Muscle of back (tissue), 13 donors: ENCODE measurements around the gene RFPL3. TPM values are rescaled to one million over a fixed set of nuclear protein-coding genes. Genes with fewer than 3 reads are reported as not detected.
"Not testable (repeated sequence)": the region's sequence is repeated elsewhere in the genome, so short reads cannot be mapped to it uniquely, and the experiment has no call there.

Experiments
- DNase-seq, 3 donors: peaks; one replicate each; pipeline versions ENCODE4 v3.0.0 to v3.0.0-alpha.2; 2013
- long read RNA-seq, 9 donors: transcript quantifications; one replicate each; lab custom pipeline, GENCODE V29; 2026
- polyA plus RNA-seq, 10 donors: library from polyadenylated mRNA; unstranded; fragments of 120-200 nt; gene quantifications; one replicate each; pipeline ENCODE4 v1.2.1, GENCODE V29; 2013; ENCODE audit not compliant: insufficient read length in 10 of 10

RFPL3 gene
- not detected for polyA plus RNA-seq
- long read RNA-seq, donor 1, result 0 reads
- long read RNA-seq, donor 2, result 0 reads
- long read RNA-seq, donor 3, result 0 reads
- long read RNA-seq, donor 4, result 0 reads
- long read RNA-seq, donor 5, result 0 reads
- long read RNA-seq, donor 6, result 0 reads
- long read RNA-seq, donor 7, result 0 reads
- long read RNA-seq, donor 8, result 0 reads
- long read RNA-seq, donor 9, result 0 reads

GRCh38 chr22:32357567-32357966 is at the start of gene RFPL3:
RFPL3 (plus strand) TSS chr22:32357867; CDS start chr22:32358072, 205 bp downstream.
- not testable (repeated sequence) for DNase-seq

GRCh38 chr22:32308191-32308590 is 49.5 kb upstream of the RFPL3 start:
- DNase-seq, result no peak

DNA sequence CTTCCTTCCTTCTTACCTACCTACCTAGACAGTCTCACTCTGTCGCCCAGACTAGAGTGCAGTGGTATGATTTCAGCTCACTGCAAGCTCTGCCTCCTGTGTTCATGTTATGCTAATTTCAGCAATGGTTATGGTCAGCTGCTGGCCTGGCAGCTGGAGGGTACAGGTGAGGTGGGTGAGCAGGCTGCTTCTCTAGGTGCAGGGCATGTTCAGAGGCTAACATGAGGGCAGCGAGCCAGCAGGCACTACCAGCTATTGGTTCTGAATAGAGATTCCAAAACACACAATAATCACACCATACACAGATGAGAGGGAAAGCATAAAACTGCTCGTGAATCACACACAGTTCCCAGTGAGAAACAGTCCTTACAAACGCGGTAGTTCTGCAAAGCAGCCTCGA is 48.7 kb upstream of the RFPL3 start:
- DNase-seq, result no peak

DNA sequence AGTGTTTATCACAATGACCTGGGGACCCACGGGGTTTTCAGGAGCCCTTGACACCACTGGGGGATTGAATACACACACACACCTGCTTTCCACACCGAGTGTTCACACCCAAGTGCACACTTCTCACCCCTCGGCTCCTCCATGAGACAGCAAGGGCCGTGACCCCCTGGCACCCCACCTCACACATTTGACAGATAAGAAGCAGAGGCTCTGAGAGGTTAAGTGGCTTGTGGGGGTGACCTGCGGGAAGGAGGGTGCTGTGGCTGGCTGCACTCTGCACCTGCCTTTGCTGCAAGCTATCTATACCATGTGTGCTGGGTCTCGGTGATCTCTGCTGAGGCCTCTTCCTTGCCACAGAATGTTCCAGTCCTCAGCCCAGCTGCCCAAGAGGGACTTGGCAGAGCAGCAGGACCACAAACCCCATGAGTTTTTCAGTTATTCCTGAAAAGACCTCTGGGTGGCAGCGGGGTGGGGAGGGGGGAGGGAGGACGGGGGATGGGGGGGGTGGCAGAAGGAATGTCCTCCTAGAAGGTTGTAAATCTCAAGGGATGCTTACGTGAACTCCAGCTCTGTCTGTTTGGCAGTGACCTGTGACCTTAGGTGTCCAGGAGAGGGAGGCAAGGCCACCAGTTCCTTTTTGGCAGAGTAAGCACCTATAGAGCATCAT is 47.9 kb upstream of the RFPL3 start:
- no peak for DNase-seq

DNA sequence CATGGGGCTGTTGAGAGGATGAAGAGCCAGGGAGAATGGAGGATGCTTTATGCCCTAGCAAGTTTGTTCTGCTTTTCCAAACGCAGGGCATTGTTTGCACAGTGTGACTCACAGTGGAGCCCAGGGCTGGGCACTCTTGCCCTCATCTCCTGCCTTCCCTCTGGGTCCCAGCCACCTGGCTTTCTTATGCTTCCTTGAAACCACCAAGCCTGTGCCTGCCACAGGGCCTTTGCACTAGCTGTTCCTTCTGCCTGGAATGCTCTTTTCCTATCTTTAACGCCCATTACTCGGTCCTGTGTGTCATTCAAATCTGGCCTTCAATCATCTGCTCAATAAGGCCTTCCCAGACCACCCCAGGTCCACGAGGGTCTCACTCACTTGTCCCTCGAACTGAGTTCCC is 46.9 kb upstream of the RFPL3 start:
- DNase-seq, result no peak

DNA sequence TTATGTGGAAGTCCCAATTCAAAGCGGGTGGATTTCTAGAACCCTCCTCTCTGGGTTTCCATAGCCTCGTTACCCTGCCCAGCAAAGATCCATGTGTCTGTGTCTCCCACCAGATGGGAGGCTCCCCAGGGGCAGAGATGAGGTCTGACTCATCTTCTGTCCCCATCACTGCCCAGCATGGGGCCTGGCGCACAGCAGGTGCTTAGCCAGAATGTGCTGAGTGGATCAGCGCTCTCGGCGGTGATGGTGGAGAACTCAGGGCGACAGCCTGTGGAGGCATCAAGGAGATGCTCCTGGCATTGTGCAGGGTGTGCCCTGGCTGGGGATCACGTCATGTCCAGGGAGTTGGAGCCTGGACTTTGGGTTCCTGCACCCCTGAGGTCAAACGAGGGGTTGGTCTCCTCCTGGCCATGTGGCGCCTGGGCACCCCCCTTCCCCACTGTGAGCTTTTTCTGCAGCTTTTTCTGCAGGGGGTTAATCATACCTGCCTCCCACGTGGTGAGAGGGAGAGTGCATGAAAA is 46.1 kb upstream of the RFPL3 start:
- DNase-seq, result no peak

DNA sequence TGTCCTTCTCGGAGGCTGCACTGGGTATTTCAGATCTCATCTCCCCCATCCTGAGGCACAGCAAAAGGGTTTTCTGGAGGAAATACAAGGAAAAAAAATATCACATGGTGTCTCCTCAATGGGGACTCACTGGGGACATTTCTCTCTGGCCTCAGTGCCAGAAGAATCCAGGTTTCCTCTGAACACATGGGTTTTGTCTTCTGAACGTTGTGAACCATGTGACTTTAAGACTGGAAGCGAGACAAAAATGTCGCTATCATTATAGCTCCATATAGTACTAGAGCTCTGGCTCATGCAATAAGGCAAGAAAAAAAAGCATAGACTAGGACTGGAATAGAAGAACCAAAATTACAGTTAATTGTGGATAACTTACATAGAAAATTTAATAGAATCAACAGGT is 44.9 kb upstream of the RFPL3 start:
- no peak for DNase-seq

- DNase-seq, result no peak
Observed at GRCh38 chr22:32313532-32313931, 44.1 kb upstream of the RFPL3 start.

DNA sequence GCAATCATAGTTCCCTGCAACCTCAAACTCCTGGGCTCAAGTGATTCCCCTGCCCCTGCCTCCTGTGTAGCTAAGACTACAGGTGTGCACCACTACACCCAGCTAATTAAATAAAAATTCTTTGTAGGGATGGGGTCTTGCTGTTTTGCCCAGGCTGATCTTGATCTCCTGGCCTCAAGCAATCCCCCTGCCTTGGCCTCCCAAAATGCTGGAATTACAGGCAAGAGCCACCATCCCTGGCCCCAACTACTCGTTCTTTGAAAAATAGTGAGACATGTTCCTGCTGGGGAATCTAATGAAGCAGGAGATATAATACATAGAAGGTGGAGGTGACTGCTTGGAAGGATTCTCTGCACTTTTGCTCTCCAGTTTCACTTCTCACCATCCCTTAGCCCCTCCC is 40.1 kb upstream of the RFPL3 start:
- DNase-seq, result no peak

DNA sequence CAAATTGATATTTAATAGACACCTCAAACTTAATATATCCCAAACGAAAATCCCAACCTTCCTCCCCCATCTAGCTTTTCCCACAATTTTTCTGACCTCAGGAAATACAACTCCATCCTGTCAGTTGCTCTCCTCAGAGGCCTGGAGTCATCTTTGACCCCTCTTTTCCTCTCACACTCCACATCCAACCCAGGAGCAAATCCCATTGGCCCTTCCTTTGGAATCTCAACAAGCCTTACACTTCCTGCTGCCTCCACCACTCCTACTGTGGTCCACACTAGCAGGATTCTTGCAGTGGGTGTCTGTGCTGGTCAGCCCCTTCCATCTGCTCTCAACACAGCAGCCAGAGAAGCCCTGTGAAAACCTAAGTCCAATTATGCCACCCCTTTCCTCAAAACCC is 39.3 kb upstream of the RFPL3 start:
- DNase-seq, result no peak

- DNase-seq, result no peak
Observed at GRCh38 chr22:32319861-32320406, 37.7 kb upstream of the RFPL3 start.

DNA sequence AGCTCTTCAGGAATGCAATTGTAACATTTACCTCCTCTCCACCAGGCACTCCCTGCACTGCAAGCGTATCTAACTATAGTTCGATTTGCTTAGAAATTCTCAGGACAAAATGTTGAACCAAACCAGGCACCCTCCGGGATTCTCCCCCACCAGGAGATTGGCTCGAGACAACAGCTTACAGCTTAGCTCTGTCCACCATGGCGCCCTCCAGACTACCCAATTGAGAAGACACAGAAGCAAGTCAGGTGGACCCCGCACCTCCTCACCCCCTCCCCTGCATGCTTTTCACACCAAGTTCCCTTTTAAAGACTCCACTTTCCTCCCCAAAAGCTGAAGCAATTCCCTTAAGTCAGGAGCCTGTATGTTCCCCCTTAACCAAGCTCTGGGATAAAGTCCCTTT is 34.7 kb upstream of the RFPL3 start:
- DNase-seq, result no peak

GRCh38 chr22:32323513-32324164 is 34.0 kb upstream of the RFPL3 start:
- no peak for DNase-seq

DNA sequence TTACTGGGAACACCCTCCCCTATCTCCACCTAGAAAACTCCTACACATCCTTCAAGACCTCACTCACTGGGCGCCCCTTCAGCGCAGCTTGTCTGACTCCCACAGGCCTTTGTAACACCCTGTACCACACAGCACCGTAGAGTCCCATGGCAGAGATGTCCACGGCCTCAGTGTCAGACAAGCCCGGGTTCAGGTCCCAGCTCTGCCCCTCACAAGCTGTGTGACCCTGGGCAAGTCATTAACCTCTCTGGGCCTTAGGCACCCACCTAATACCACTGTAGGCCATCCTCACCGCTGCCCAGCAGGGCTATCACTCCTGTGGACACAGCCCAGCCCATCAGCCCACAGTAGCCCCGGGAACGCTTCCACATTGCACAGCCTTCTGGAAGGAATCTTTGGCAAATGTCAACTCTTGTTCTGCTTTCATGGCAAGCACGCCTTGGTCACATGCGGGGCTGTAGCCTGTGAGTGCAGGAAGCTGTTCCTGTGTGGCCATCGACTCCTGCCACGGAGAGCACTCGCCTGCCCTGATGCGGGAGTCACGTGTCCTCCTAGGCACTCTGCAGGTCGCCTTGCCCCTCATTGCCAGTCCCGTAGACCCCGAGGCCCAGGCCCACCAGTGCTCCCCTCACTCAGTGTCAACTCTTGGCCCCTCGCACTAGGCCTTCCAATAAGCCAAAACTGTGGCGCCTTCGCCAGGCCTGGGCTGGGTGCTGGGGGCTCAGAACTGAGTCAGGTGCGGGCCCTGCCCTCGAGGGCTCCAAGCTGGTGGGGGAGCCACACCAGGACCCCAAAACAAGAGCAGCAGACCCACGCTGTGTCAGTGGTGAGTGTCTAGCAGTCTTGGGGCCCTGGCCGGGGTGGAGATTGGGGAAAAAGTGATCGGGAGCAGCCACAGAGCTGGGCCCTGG is 32.9 kb upstream of the RFPL3 start:
- DNase-seq, result no peak

DNA sequence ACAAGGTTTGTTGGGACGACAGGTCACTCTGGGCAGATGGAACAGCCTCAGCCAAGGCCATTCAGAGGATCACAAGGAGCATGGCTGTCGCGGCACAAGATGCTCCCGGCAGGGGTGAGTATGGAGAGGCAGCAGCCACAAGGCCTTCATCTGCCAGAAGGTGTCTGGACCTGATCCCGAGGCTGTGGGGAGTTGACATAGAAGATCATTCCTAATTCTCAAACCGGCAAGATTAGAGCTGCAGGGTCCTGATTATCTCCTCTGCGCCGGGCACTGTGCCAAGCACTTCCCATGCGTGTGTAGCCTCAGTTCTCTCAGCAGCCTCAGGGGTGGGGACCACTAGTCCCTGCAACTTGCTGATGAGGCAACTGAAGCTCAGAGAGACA is 32.3 kb upstream of the RFPL3 start:
- DNase-seq, result no peak

GRCh38 chr22:32325811-32326237 is 31.8 kb upstream of the RFPL3 start:
- DNase-seq, result no peak

GRCh38 chr22:32326647-32327046 is 31.0 kb upstream of the RFPL3 start:
- no peak for DNase-seq

DNA sequence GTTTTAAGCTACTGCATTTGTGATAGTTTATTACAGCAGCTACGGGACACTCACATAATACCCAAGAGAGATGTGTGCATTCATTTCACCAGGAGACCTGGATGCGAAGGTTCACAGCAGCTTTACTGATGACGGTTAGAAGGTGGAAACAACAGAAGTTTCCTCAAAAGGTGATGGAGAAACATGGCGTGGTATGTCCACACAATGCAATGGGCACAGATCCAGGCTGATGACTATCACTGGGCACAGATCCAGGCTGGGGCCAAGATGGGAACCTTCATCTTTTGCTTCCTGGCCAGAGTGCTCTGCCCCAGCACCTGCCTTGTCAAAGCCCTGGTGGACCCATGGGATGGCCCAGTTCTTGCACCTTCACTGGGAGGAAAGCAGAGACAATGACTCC is 30.6 kb upstream of the RFPL3 start:
- no peak for DNase-seq

- no peak for DNase-seq
Observed at GRCh38 chr22:32327596-32328171, 30.0 kb upstream of the RFPL3 start.

DNA sequence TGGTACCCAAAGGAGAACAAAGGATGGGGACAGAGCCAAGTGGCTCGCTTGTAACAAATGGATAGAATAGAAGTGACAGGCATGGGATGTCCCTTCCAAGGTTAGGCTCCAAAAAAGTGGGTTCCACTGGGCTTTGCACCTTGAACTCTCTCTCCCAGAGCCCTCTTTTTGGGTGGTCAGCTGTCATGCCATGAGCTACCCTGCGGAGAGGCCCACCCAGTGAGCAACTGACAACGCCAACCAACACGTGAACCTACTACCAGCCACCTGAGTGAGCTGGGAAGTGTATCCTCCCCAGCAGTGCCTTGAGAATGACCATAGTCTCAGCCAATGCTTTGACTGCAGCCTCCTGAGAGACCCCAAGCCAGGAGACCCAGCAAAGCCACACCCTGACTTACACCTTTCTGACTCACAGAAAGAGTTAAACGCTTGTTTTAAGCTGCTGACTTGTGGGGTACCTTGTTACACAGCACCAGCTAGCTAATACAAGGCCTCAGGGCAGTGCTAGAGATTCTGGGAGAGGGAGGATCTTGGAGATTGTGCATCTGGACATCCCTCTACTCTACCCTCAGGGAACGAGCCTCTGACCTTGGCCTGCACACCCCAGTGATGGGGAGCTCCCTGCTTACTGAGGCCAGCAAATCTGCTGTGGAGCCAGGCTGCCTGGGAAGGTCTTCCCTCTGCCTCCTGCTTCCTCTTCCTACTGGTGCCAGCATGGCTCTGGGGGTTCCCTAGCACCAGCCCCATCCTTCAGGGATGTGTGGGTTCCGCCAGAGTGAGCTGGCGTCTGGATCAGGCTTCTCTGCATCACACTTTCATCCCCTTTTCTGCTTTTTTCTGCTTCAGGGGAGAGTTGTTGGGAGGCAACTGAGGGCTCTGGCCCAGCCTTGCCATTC is 29.1 kb upstream of the RFPL3 start:
- DNase-seq, result no peak
